SK-N-SH treated with all-trans-retinoic acid at 6 μM for 48 hours (cell line): Measurements from ENCODE around the gene RAD51B.
"Not testable (repeated sequence)": the region's sequence is repeated elsewhere in the genome, so short reads cannot be mapped to it uniquely, and the experiment has no call there.

ENCODE experiments used
- ATAC-seq: fragments of 200-7000 bp; cut with Tn5 transposase; 3 replicates; pipeline ENCODE4 v1.9.1; 2020; ENCODE audit warnings: mild to moderate bottlenecking, moderate library complexity
- ARNTL ChIP-seq: fragments of 450-650 bp; formaldehyde crosslinking; IDR thresholded peaks from 2 replicates; pipeline ENCODE4 v1.5.0; 2020; ENCODE audit warnings: low read depth, mild to moderate bottlenecking, moderate library complexity, borderline replicate concordance
- BACH2 ChIP-seq: fragments of 250-450 bp; sonication (Bioruptor Pico); IDR thresholded peaks from 2 replicates; pipeline ENCODE4 v1.9.0; 2021; ENCODE audit warnings: mild to moderate bottlenecking, borderline replicate concordance
- ESRRG ChIP-seq: fragments of 250-450 bp; sonication (Bioruptor Pico); IDR thresholded peaks from 2 replicates; pipeline ENCODE4 v1.6.1; 2021; ENCODE audit warnings: mild to moderate bottlenecking
- GLIS3 ChIP-seq: fragments of 250-450 bp; sonication (Bioruptor Pico); IDR thresholded peaks from 2 replicates; pipeline ENCODE4 v1.5.0; 2020; ENCODE audit warnings: mild to moderate bottlenecking, moderate library complexity
- OSR1 ChIP-seq: fragments of 250-450 bp; sonication (Bioruptor Pico); IDR thresholded peaks from 2 replicates; pipeline ENCODE4 v1.8.0; 2022; ENCODE audit warnings: moderate library complexity, mild to moderate bottlenecking, inconsistent platforms
- SNAI2 ChIP-seq: fragments of 250-450 bp; sonication (Bioruptor Pico); IDR thresholded peaks from 2 replicates; pipeline ENCODE4 v1.5.0; 2020; ENCODE audit warnings: mild to moderate bottlenecking, moderate library complexity
- TCF4 ChIP-seq: fragments of 250-450 bp; sonication (Bioruptor Pico); IDR thresholded peaks from 2 replicates; pipeline ENCODE4 v1.8.0; 2021; ENCODE audit warnings: mild to moderate bottlenecking, moderate library complexity, borderline replicate concordance
- ZC3H10 ChIP-seq: fragments of 250-450 bp; sonication (Bioruptor Pico); IDR thresholded peaks from 2 replicates; pipeline ENCODE4 v1.5.1; 2021; ENCODE audit warnings: mild to moderate bottlenecking, moderate library complexity
- ZFP30 ChIP-seq: fragments of 450-650 bp; formaldehyde crosslinking; IDR thresholded peaks from 2 replicates; pipeline ENCODE4 v1.5.0; 2022; ENCODE audit warnings: mild to moderate bottlenecking, moderate library complexity
- ZNF565 ChIP-seq: fragments of 450-650 bp; formaldehyde crosslinking; conservative IDR thresholded peaks from 2 replicates; pipeline ENCODE4 v1.5.0; 2020; ENCODE audit warnings: low read depth, mild to moderate bottlenecking, moderate library complexity
- ZNF70 ChIP-seq: fragments of 450-650 bp; formaldehyde crosslinking; IDR thresholded peaks from 2 replicates; pipeline ENCODE4 v1.5.0; 2020; ENCODE audit warnings: mild to moderate bottlenecking, moderate library complexity
- ZNF8 ChIP-seq: fragments of 450-650 bp; formaldehyde crosslinking; IDR thresholded peaks from 2 replicates; pipeline ENCODE4 v1.5.0; 2020; ENCODE audit warnings: mild to moderate bottlenecking, moderate library complexity
- TF ChIP-seq, protein P1 (sequence below): fragments of 250-450 bp; sonication (Bioruptor Pico); IDR thresholded peaks from 2 replicates; pipeline ENCODE4 v1.5.1; 2020; ENCODE audit warnings: low read depth, mild to moderate bottlenecking, moderate library complexity
- TF ChIP-seq, protein P2 (sequence below): fragments of 250-450 bp; sonication (Bioruptor Pico); IDR thresholded peaks from 2 replicates; pipeline ENCODE4 v1.5.0; 2020; ENCODE audit warnings: mild to moderate bottlenecking, moderate library complexity
- TF ChIP-seq, protein P3 (sequence below): fragments of 250-450 bp; sonication (Bioruptor Pico); IDR thresholded peaks from 2 replicates; pipeline ENCODE4 v1.5.1; 2021; ENCODE audit warnings: mild to moderate bottlenecking, moderate library complexity
- TF ChIP-seq, protein P4 (sequence below): fragments of 250-450 bp; sonication (Bioruptor Pico); IDR thresholded peaks from 2 replicates; pipeline ENCODE4 v1.8.0; 2020; ENCODE audit warnings: mild to moderate bottlenecking, moderate library complexity, borderline replicate concordance

The RAD51B gene

DNA sequence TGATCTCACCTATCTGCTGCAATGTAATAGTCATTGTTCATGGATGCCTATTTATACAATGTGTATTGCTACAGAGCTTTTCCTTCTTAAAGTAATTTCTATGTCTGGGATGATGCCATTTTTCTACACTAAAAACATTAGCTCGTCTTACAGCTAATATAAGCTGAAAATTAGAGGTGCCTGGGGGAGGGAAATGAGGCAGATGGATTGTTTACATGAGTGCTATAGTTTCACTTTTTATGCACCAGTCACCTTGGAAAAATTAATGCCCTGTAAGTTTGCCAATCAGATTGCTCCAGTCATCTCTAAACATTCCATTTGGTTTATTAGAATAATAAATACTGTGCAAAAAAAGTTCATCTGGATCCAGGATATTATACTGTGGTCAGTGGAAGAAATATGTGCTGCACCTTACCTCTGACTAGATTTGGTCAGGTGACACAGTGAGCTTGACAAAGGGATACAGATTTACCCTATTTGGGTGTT is 436.2 kb downstream of the RAD51B start (continued):
- TF ChIP-seq, protein P1, sequence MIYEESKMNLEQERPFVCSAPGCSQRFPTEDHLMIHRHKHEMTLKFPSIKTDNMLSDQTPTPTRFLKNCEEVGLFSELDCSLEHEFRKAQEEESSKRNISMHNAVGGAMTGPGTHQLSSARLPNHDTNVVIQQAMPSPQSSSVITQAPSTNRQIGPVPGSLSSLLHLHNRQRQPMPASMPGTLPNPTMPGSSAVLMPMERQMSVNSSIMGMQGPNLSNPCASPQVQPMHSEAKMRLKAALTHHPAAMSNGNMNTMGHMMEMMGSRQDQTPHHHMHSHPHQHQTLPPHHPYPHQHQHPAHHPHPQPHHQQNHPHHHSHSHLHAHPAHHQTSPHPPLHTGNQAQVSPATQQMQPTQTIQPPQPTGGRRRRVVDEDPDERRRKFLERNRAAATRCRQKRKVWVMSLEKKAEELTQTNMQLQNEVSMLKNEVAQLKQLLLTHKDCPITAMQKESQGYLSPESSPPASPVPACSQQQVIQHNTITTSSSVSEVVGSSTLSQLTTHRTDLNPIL (CRISPR knock-in tag) = no peak
- TF ChIP-seq ARNTL (CRISPR knock-in tag) (no peak), ZNF565 (CRISPR knock-in tag) (no peak)

DNA sequence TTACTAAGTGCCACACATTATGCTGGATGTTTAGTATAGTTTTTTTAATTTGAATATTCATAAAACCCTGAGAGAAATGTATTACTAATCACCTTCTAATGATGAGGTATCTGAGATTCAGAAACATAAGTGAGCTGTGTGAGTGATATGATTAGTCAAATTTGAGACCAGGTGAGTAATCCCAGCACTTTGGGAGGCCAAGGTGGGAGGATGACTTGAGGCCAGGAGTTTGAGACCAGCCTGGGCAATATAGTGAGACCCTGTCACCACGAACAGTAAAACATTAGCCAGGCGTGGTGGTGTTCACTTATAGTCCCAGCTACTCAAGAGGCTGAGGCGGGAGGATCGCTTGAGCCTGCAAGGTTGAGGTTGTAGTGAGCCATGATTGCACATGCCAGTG is 438.4 kb downstream of the RAD51B start:
- TF ChIP-seq ZNF8 (CRISPR knock-in tag) (no peak), ZNF565 (CRISPR knock-in tag) (no peak)
- TF ChIP-seq, protein P2, sequence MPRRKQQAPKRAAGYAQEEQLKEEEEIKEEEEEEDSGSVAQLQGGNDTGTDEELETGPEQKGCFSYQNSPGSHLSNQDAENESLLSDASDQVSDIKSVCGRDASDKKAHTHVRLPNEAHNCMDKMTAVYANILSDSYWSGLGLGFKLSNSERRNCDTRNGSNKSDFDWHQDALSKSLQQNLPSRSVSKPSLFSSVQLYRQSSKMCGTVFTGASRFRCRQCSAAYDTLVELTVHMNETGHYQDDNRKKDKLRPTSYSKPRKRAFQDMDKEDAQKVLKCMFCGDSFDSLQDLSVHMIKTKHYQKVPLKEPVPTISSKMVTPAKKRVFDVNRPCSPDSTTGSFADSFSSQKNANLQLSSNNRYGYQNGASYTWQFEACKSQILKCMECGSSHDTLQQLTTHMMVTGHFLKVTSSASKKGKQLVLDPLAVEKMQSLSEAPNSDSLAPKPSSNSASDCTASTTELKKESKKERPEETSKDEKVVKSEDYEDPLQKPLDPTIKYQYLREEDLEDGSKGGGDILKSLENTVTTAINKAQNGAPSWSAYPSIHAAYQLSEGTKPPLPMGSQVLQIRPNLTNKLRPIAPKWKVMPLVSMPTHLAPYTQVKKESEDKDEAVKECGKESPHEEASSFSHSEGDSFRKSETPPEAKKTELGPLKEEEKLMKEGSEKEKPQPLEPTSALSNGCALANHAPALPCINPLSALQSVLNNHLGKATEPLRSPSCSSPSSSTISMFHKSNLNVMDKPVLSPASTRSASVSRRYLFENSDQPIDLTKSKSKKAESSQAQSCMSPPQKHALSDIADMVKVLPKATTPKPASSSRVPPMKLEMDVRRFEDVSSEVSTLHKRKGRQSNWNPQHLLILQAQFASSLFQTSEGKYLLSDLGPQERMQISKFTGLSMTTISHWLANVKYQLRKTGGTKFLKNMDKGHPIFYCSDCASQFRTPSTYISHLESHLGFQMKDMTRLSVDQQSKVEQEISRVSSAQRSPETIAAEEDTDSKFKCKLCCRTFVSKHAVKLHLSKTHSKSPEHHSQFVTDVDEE (CRISPR knock-in tag) = no peak

DNA sequence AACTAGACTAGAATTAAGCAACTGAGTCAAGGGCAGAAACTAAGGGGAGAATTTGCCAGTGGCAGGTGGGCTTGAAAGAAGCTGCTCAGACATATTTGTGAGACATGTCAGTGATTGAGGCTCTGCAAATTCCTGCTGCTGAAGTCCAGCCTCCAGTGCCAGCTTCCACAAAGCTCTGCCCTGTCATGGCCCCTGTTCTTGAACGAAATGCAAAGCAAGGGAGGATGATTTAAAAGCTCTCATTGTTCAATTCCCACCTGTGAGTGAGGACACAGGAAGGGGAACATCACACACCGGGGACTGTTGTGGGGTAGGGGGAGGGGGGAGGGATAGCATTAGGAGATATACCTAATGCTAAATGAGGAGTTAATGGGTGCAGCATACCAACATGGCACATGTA is 439.4 kb downstream of the RAD51B start:
- not testable (repeated sequence) for ATAC-seq

More for the DNA sequence above, 438.4 kb downstream of the RAD51B start:
- no peak for ATAC-seq

DNA sequence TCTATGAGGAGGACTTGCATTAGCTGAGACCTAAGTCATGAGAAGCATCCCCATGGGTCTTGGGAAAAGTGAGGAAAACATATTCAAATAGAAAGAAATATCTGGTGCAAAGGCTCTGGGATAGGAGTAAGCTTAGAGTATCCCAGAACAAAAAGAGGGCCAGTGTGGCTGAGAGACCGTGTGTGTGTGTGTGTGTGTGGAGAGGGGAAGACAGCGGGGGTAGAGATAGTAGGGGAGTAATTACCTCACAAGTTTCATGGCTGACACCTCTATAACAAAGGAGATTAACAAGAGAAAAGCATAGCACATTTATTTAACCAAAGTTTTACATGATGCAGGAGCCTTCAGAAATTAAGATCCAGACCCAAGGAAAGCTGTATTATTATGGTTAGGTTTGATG is 440.5 kb downstream of the RAD51B start:
- no peak for ATAC-seq

DNA sequence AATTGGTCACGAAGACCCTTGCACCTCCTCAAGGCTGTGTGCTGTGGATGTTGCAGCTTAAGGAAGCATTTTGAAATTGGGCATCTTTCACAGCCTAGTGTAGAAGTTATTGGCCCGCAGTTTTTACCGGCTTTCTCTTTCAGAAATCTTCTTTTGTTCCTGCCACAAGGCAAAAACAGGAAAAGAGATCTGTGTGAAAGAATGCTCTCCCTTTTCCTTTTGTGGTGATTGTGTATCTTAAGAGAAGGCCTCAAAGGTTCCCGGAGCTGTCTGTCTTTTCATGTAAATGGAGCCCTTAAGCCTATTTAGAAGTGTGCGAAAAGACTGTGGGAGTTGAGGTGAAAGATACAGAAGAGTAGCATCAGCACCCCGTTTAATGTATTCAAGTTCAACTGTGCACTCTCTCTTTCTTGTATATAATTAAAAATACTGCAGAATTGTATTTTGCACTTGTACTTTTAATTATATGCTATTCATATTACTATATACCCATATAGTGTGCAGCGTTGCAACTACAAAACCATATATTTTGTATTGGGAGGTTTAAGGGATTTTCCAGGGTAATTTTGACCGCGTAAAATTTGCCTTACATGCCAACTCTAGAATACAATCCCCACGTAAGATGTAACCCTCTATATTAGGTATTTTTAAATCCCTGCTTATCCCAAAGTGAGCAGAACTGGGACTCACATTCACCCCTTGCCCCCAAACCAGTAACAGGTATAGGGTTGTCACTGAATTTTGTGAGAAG is 441.7 kb downstream of the RAD51B start:
- TF ChIP-seq TCF4 (CRISPR knock-in tag) (no peak), ZC3H10 (CRISPR knock-in tag) (no peak), ZNF70 (CRISPR knock-in tag) (no peak), ZFP30 (CRISPR knock-in tag) (no peak), OSR1 (CRISPR knock-in tag) (no peak), BACH2 (CRISPR knock-in tag) (no peak), SNAI2 (CRISPR knock-in tag) (no peak)
- TF ChIP-seq, protein P3, sequence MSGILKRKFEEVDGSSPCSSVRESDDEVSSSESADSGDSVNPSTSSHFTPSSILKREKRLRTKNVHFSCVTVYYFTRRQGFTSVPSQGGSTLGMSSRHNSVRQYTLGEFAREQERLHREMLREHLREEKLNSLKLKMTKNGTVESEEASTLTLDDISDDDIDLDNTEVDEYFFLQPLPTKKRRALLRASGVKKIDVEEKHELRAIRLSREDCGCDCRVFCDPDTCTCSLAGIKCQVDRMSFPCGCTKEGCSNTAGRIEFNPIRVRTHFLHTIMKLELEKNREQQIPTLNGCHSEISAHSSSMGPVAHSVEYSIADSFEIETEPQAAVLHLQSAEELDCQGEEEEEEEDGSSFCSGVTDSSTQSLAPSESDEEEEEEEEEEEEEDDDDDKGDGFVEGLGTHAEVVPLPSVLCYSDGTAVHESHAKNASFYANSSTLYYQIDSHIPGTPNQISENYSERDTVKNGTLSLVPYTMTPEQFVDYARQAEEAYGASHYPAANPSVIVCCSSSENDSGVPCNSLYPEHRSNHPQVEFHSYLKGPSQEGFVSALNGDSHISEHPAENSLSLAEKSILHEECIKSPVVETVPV (CRISPR knock-in tag) = no peak
- no peak for ATAC-seq

More for the DNA sequence above, 440.5 kb downstream of the RAD51B start:
- TF ChIP-seq GLIS3 = no peak
- no peak for TF ChIP-seq ARNTL (CRISPR knock-in tag)
- no peak for TF ChIP-seq ZNF565 (CRISPR knock-in tag)

DNA sequence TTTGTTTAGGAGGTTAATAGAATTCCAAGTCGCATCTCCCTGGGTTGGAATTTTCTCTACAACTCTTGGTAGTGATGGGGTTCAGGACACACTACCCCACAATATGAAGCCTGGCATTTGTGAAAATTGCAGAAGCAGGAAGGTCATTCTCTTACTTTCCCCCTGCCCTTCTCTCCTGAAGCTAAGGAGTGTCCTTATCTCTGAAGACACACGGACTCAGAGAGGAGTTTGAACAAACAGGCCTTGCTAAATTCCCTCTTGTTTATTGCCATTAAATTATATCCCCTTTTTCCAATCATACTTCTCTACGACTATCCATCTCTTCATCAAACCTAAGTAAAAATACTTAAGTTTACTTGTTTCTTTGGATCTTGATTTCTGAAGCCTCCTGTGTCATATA is 443.0 kb downstream of the RAD51B start:
- no peak for ATAC-seq
- no peak for TF ChIP-seq ESRRG (CRISPR knock-in tag)

DNA sequence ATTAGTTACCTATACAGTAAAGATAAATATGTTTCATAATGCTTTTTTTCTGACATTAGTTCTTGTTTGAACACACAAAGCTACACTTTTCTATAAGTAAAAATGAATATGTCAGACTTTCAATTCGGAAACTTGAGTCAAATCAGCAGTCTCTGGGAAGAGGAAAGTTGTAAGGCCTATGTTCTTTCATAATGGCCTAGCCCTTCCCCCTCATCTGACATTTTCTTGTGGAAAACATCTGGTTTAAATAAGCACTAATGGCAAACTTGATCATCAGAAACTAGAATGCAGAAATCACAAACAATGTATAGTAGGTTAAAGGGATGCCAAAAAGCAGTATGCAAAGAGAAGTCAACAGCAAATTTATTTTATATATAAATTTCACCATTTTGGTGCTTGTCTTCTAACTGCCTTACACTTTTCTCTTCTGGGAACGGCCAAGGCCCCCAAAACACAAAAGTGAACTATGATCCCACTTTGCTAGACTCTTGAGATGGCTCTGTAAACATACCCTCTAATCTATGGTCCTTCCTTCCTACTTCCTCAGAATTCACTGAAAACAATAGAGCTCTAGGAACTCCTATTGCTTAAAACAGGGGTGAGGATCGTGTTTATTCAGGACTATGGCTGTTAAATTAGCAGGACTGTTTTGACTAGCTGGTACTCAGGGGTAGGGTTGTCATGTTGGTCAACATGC is 444.1 kb downstream of the RAD51B start:
- peak; percentile 67; the same call in 2 of the 3 replicates for ATAC-seq
- TF ChIP-seq, protein P4, sequence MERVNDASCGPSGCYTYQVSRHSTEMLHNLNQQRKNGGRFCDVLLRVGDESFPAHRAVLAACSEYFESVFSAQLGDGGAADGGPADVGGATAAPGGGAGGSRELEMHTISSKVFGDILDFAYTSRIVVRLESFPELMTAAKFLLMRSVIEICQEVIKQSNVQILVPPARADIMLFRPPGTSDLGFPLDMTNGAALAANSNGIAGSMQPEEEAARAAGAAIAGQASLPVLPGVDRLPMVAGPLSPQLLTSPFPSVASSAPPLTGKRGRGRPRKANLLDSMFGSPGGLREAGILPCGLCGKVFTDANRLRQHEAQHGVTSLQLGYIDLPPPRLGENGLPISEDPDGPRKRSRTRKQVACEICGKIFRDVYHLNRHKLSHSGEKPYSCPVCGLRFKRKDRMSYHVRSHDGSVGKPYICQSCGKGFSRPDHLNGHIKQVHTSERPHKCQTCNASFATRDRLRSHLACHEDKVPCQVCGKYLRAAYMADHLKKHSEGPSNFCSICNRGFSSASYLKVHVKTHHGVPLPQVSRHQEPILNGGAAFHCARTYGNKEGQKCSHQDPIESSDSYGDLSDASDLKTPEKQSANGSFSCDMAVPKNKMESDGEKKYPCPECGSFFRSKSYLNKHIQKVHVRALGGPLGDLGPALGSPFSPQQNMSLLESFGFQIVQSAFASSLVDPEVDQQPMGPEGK (CRISPR knock-in tag) = no peak
- TF ChIP-seq TCF4 (CRISPR knock-in tag) = peak; percentile 78
